HG02884 (cell line): ENCODE data around the gene C8G.

ENCODE experiments used
- ATAC-seq: cut with Tn5 transposase; IDR thresholded peaks from one replicate; pipeline ENCODE4 v1.9.1; 2021; ENCODE audit warnings: mild to moderate bottlenecking, moderate library complexity; ENCODE audit not compliant: unreplicated experiment

The C8G gene

DNA sequence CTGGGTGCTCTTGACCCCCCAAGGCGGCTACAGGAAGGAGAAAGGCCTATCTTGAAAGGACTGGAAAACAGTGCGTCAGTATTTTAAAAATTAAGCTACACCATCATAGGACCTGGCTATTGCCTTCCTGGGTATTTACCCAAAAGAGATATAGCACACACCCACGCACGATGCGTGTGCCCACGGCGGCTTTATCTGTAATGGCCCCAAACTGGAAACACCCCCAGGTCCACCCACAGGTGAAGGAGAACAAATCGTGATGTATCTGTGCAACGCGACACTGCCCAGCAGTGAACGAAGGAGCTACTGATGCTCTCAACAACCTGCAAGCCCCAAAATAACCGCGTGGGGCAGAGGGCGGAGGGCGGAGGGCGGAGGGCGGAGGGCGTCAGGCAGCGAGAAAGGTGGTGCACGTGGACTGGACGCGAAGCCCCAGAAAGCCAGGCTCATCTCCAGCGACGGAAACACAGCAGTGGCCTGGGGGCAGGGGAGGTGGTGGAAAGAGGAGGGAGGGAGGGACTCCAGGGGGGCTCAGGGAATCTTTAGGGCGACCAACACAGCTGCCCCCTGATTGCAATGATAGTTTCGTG is 19.9 kb downstream of the C8G start:
- ATAC-seq: no peak

- ATAC-seq: no peak
Measured at GRCh38 chr9:136965771-136966484, 20.9 kb downstream of the C8G start.

DNA sequence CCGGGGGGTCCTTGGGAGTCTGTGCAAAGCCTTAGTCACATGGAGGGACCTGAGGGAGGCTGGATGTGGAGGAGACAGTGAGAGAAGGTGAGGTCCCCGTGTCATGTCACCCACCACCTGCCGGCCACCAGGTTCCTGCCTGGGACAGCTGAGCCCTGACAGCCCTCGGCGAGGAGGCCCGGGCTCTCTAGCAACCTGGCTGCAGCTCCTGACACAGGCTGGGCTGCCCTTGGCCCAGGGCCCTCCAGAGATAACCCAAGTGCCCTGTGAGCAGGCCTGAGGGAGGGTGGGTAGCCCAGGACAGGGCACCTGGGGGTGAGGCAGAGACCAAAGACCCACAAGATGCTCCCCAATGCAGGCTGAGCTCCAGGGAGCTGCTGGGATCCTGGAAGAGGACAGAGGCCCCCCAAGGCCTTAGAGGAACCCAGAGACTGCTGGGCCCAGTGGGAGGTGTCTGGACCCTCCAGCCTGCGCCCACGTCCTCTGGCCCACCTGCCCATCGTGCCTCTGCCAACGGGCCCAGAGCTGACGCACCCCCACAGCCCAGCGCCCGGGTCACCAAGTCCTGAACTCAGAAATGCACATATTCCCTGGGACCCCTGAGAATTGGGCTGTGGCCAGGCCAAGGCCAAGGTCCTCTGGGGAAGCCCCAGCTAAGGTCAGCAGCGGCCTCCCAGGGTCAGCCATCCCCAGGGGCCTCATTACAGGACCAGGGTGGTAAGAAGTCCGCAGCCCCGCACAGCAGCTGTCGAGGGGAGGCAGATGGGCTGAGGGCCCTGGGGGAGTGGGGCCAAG is 23.5 kb downstream of the C8G start:
- no peak for ATAC-seq

- no peak for ATAC-seq
Measured at GRCh38 chr9:136969150-136969549, 24.1 kb downstream of the C8G start.

- no peak for ATAC-seq
Measured at GRCh38 chr9:136969774-136970173, 24.7 kb downstream of the C8G start.

DNA sequence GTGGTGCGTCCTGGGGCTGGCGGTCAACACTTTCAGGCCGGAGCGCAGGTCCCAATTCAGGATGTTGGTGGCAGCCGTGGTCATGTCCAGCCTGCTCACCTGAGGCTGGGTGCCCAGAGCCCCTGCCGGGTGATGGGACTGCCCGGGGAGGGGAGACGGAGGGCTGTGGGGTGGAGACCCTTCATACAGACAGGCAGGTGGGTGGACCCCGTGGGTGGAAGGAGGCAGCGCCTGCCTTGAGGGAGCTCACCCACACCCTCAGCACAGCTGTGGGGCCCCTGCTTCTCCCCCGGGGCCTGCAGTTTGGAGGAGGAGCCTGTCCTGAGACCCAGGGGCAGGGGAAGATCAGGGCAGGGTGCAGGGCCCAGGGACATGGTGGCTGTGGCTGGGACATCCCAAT is 25.3 kb downstream of the C8G start:
- ATAC-seq: no peak

GRCh38 chr9:136971746-136972145 is 26.7 kb downstream of the C8G start:
- ATAC-seq: no peak

GRCh38 chr9:136972335-136972734 is 27.3 kb downstream of the C8G start:
- no peak for ATAC-seq

GRCh38 chr9:136972743-136973142 is 27.7 kb downstream of the C8G start:
- ATAC-seq: no peak

DNA sequence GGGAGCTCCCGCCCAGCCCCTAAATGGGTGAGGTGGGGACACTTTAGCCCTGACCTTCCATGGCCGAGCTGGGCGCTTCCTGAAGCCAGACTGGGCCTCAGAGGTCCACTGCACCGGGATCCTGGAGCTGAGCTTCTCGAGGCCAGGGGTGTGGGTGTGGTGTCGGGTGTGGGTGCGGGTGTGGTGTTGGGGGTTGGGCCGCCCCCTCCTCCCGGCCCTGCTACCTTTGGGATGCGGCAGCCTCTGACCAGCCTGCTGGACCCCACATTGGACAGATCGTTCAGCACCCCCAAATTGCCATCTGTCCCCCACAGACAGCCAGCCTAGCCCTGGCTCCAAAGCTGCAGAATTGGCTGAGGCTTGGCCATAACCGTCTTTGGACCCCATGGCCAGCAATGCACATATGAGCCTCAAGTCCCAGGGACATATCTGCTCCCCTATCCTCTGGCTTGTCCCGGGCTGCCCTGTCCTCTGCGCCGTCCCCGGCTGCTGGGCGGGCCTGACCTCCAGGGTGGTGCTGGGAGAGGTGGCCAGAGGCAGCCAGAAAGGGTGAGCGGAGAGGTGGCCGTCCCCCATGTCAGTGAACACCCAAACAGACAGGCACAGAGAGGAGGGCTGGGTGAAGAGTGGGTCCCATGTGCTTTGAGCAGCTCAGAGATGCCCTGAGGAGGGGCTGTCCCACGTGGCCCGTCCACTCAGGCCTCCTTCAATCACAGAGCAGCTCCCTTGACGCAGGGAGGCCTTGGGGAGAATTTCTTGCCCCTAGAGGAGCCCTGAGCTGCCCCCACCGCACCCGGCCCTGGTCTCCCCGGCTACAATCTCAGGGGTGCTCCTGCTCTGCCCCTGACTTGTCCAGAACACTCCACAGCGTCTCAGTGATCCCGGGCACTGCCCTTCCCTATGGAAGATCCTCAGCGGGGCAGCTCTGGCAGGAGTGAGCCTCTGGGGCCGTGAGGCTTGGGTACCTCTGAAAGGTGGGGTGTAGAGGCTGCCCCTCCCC is 28.9 kb downstream of the C8G start:
- no peak for ATAC-seq

DNA sequence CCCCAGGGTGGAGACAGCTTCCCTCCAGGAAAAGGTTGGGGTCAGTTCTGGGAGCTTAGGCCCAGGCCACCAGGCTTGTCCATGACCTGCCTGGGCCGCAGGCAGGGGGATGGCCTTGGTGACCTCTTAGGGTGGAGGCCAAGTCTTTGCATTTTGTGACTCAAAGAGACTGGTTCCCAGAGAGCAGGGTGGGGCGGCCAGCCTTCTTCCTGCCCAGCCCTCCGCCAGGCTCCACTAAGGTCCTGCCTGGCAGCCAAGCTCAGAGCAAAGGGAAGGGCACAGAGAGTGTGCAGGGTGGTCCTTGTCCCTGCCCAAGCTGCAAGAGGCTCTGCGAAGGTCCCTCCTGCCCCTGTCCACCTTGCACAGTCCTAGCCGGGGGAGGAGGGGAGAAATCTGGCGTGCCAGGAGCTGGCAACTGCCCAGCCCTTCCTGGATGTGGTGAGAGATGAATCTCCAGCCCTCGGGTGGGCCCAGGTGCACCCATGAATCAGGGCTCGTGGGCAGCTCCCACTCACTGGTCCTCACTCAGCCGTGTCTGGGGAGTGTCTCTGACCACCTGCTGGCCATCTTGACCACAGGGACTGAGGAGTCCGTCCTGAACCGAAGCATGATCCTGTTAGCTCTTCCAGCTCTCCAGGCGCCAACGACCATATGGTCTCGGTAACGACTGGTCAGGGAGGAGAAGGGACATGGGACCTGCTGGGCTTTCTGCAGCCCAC is 29.9 kb downstream of the C8G start:
- ATAC-seq: no peak

GRCh38 chr9:136975644-136976043 is 30.6 kb downstream of the C8G start:
- no peak for ATAC-seq

- no peak for ATAC-seq
Measured at GRCh38 chr9:136977223-136977622, 32.2 kb downstream of the C8G start, which contains the start of gene PTGDS. Gene PTGDS, plus strand, starts transcription at chr9:136977504. Its CDS starts 75 bp downstream, at chr9:136977579.

- no peak for ATAC-seq
Measured at GRCh38 chr9:136977649-136978072, 32.6 kb downstream of the C8G start.

DNA sequence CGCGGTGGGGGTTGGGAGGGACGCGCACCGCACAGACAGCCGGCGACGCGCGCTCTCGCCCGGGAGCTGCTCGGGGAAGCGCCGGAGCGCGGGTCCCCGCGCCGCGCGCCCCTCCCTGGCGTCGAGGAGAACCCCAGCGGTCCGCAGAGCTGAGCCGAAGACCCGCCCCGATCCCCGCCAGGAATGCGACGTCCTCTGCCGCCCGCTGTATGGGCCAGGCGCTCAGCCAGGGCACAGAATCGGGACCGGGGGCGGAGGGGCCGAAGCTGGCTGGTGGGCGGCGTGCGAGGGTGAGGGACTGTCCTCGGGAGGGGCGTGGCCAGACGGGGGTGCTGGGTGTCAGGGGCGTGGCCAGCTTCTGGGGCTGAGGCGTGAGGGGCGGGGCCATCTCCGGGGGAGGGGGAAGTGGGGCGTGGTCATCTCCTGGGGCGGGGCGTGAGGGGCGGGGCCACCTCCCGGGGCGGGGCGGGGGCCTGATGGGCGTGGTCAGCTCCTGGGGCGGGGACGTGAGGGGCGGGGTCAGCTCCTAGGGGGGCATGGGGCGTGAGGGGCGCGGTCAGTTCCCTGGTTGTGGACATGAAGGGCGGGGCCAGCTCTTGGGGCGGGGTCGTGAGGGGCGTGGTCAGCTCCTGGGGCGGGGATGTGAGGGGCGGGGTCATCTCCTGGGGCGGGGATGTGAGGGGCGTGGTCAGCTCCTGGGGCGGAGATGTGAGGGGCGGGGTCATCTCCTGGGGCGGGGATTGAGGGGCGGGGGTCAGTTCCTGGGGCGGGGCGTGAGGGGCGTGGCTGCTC is 33.2 kb downstream of the C8G start:
- no peak for ATAC-seq

DNA sequence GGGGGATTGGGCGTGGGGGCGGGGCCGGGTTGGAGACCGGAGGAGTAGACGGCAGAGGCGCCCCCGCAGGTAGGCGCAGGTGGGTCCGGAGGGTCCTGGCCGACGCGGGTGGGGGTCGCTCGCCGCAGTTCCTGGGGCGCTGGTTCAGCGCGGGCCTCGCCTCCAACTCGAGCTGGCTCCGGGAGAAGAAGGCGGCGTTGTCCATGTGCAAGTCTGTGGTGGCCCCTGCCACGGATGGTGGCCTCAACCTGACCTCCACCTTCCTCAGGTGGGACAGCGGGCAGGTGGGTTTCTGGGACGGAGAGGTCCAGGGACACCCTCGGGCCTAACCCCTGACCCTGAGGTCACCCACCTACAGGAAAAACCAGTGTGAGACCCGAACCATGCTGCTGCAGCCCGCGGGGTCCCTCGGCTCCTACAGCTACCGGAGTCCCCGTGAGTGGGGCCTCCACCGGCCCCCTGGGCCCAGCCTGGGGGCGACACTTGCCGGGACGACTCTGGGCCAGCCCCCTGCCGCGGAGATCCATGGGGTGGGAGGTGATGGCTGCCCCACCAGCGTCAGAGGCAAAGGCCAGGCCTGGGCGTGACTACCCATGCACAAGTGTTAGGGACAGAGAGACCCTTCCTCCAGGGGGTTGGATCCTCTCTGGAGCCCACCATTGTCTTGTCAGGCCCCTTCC is 34.0 kb downstream of the C8G start:
- ATAC-seq: no peak

DNA sequence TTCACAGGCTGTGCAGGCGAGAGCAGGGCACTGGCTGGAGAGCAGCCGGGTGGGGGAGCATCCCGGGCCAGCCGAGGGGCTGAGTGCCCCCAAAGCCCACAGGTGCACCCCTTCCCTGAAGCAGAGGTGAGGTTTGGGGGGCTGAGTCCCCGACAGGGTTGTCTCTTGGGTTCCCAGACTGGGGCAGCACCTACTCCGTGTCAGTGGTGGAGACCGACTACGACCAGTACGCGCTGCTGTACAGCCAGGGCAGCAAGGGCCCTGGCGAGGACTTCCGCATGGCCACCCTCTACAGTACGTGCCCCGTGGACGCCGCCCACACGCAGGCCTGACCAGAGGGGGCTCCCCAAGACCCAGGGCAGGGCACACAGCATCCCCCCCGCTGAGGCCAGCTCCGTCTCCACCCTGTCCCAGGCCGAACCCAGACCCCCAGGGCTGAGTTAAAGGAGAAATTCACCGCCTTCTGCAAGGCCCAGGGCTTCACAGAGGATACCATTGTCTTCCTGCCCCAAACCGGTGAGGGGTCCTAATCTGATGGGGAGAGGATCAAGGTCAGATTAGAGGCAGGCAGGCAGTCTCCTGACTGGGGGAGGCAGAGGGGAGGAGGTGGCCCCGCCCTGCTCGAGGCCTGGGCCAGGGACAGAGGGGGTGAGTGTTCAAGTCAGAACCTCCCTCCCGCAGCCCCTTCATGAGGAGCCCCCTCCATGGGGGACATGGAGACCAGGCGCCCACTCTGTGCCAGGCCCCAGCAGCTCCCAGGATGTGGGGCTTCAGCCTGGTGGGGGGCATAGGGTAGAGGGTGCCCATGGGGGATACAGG is 34.9 kb downstream of the C8G start:
- ATAC-seq: no peak
